SHP77 (cell line): ENCODE data around the gene OR2A2.
"Not testable (repeated sequence)": the region's sequence is repeated elsewhere in the genome, so short reads cannot be mapped to it uniquely, and the experiment has no call there.

ENCODE experiments used
- DNase-seq, 2 experiments: peaks; one replicate each; lab custom pipeline; 2025; lab: John Stamatoyannopoulos, UW

The OR2A2 gene, protein sequence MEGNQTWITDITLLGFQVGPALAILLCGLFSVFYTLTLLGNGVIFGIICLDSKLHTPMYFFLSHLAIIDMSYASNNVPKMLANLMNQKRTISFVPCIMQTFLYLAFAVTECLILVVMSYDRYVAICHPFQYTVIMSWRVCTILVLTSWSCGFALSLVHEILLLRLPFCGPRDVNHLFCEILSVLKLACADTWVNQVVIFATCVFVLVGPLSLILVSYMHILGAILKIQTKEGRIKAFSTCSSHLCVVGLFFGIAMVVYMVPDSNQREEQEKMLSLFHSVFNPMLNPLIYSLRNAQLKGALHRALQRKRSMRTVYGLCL

DNA sequence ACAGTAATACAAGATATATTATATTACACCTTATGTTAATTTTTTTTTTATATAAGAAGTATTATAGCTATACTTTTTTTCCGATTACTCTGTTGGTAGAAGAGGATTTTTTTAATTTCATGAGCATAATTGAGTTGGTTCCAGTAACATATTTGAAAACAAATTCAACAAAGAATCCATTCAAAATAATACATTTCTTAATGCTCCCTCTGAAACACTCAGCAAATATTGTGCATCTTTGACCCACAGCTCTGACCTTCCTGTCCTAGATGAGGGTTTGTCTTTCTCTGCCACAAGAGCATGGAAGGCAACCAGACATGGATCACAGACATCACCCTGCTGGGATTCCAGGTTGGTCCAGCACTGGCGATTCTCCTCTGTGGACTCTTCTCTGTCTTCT, at the start of gene OR2A2:
OR2A2 (plus strand) TSS at position 301 of the 400 bp plus-strand sequence; CDS start at position 301, 0 bp downstream.
- DNase-seq, result no peak

DNA sequence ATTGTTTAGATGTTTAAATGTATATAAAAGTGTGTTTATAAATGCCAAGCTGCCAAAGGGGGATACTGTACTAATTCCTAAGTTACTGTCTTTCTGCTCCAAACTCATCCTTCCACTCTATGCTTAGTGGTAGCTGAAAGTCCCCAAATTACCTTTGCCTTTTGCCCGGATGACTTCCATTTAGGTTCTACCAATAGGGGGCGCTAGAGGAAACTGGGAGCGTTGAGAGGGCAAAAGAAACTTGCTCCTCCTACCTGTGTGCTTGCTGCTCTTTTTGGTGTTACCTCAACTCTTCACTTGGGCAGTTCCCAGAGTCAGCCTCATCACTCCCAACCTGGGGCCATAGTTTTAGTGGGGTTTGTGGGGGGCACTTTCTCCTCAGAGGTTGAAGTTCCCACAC, 45.7 kb upstream of the OR2A2 start:
- DNase-seq, result no peak

DNA sequence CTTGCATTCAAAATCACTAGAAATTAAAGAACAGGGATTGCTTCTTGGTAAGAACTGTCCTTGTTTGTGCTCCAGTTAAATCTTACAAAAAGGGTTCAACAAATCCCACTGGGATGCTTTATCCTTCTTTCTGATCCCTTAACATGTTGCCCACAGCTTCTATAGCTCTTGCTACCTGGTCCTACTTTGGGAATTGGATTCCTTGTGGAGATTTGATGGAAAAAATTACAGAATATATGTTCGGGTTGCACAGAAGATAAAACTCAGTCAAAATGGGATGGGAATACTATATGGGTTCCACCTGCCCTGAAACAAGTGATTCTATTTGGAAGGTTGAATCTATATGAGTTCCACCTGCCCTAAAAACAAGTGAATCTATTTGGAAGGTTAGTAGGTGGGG, 39.9 kb upstream of the OR2A2 start, which contains the start of gene OR2A25:
OR2A25 (plus strand) TSS at position 301 of the 400 bp plus-strand sequence. CDS start 4,409 bp downstream, outside the sequence.
- DNase-seq, result no peak

- DNase-seq, result no peak
Measured at GRCh38 chr7:144069953-144070352, 39.4 kb upstream of the OR2A2 start.

DNA sequence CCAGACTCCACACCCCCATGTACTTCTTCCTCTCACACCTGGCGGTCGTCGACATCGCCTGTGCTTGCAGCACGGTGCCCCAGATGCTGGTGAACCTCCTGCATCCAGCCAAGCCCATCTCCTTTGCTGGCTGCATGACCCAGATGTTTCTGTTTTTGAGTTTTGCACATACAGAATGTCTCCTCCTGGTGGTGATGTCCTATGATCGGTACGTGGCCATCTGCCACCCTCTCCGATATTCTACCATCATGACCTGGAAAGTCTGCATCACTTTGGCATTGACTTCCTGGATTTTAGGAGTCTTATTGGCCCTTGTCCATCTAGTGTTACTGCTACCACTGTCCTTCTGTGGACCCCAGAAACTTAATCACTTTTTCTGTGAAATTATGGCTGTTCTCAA, 35.0 kb upstream of the OR2A2 start:
- no peak for DNase-seq

DNA sequence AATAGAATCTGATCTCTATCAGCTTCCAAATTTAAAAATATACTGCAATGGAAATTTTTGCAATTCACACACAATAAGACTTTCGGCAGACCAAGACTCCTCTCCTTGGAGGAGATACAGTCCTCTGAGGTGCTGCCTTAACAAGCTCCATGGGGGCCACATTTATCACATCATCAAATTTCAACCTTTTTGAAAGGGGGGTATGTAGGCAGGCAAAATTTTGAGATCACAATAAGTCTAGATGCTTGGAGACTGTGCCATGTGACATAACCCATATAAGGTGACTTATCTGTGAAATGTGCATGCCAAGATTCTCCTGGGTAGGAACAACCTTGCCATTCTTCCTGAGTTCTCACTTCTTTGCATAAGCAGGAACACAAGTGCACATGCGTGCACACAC, 23.4 kb upstream of the OR2A2 start, which contains the start of gene OR2A12:
OR2A12 (plus strand) TSS at position 301 of the 400 bp plus-strand sequence. CDS start 8,830 bp downstream, outside the sequence.
- no peak for DNase-seq

- DNase-seq, result no peak
Measured at GRCh38 chr7:144086730-144087129, 22.7 kb upstream of the OR2A2 start.

- no peak for DNase-seq
Measured at GRCh38 chr7:144087230-144087629, 22.2 kb upstream of the OR2A2 start.

GRCh38 chr7:144090667-144091066, 18.7 kb upstream of the OR2A2 start:
- DNase-seq, result no peak

- no peak for DNase-seq
Measured at GRCh38 chr7:144098776-144099175, 10.6 kb upstream of the OR2A2 start.

- no peak for DNase-seq
Measured at GRCh38 chr7:144100607-144101006, 8.8 kb upstream of the OR2A2 start.

- DNase-seq, result no peak
Measured at GRCh38 chr7:144102041-144102440, 7.3 kb upstream of the OR2A2 start.

DNA sequence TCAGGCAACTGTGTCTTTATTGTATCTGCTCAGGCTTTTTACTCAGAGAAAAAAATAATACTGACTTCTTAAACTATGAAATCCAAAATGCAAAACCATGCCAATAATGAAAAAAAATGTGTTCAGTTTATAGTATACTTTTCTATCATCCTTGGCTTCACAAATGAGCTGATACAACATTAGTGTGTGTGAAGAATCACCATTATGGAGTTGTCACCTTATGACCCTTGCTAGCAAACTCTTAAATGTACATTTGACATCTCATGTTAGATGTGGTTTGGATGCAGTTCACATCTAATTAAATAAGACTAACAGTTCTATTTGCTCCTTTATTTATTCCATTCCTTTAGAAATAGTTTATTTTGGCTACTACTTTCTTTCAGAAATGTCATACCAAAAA, 4.2 kb upstream of the OR2A2 start:
- DNase-seq, result no peak

- DNase-seq, result no peak
Measured at GRCh38 chr7:144110272-144110671, 889 bp downstream of the OR2A2 start.

- DNase-seq, result no peak
Measured at GRCh38 chr7:144113651-144114050, 4.3 kb downstream of the OR2A2 start.

DNA sequence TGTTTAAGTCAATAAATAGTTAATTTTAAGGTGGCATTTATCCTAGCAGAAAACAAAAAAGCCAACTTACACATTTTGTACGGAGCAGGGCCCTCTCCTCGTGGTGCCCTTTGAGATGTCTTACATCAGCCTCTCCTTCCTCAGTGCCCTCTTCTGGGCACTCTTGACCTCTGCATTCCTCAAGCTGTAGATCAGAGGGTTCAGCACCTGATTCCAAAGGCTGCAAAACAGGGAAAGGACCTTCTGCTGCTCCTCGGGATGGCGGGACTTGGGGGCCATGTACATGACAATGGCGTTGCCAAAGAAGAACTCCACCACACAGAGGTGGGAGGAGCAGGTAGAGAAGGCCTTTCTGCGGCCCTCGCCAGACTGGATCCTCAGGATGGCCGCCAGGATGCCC, 9.0 kb downstream of the OR2A2 start:
- no peak for DNase-seq

GRCh38 chr7:144122876-144123275, 13.5 kb downstream of the OR2A2 start, which contains the start of gene OR2A14:
Gene OR2A14, plus strand, starts transcription at chr7:144123176. Its CDS starts 5,937 bp downstream, at chr7:144129113.
- DNase-seq, result no peak

GRCh38 chr7:144127714-144128334, 18.4 kb downstream of the OR2A2 start:
- peak; percentile 67 to 83 for DNase-seq

GRCh38 chr7:144129601-144130000, 20.2 kb downstream of the OR2A2 start:
- DNase-seq, result not testable (repeated sequence)

GRCh38 chr7:144130730-144131129, 21.3 kb downstream of the OR2A2 start:
- no peak for DNase-seq

DNA sequence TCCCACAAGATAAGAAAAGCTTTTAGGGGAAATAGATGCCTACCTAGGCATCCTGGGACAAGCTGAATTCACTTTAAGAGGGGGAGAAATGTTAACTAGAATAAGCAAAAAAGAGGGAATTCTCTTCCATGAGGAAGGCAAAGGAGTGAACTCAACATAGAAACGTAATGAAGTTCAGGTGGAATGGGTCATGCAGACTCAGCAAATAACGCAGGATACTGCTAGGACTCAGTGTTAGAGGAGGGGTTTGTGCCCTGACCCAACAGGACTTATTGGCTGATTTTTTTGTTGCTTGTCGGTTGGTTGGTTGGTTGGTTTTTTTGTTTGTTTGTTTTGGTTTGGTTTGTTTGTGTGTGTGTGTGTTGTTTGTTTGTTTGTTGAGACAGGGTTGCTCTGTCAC, 22.9 kb downstream of the OR2A2 start:
- DNase-seq, result no peak

DNA sequence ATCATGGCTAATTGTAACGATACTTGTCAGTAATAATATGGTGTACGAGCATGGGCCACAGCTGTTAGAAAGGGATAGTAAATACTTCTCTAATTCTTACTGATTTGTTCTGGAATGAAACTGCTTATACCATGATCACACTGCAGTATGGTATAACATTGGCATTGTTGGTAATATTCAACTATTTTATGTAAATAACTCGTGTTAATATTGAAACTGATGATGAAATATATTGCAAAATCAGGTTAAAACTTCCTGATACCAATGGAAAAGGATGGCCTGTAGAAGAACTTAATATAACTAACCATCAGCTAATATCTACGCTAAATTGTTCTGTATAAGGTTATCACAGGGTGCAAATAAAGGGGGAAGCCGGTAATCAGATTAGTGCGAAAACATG, 23.9 kb downstream of the OR2A2 start:
- no peak for DNase-seq

DNA sequence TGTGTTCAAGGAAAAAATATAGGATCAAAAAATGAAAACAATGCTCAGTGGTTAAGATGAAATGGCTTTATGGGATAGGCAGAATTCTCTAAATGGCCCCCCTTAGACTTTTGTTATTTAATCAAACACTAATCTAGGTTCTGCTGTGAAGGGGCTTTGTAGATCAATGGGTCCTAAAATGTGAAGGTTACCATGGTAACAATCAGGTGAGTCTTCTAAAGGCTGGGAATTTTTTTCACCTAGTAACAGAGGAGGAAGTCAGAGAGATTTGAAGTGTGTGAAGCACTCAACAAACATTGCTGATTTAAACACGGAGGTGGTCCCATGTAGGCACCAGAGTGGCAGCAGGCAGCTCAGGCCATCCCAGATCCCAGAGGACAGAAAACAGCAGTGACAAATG, 24.7 kb downstream of the OR2A2 start:
- no peak for DNase-seq
